Stimulated activated CD4-positive, alpha-beta T cell treated with anti-CD3 and anti-CD28 coated beads, Interleukin-2, amount 100 ng/mL, for 48 hours (primary cell): ENCODE data around the gene OR6C6.
"Not testable (repeated sequence)": the region's sequence is repeated elsewhere in the genome, so short reads cannot be mapped to it uniquely, and the experiment has no call there.

Experiments used
- DNase-seq, 2 donors: peaks; one replicate each; pipeline ENCODE4 v3.0.0-alpha.2; 2020

Gene OR6C6

GRCh38 chr12:55296469-55296868, at the start of gene OR6C6:
Gene OR6C6, minus strand, starts transcription at chr12:55296569. Its CDS starts 1,337 bp downstream, at chr12:55295232.
- DNase-seq = no peak

- no peak for DNase-seq
Observed at GRCh38 chr12:55336002-55336401, 39.6 kb upstream of the OR6C6 start.

- DNase-seq = no peak
Observed at GRCh38 chr12:55330446-55330845, 34.1 kb upstream of the OR6C6 start, which contains the start of gene OR6C3. Gene OR6C3, plus strand, starts transcription at chr12:55330746. Its CDS starts 955 bp downstream, at chr12:55331701.

GRCh38 chr12:55325801-55326200, 29.4 kb upstream of the OR6C6 start:
- DNase-seq = not testable (repeated sequence)

GRCh38 chr12:55320201-55320600, 23.8 kb upstream of the OR6C6 start:
- no peak for DNase-seq

- no peak for DNase-seq
Observed at GRCh38 chr12:55314043-55314442, 17.7 kb upstream of the OR6C6 start, which contains the start of gene OR6C1. Gene OR6C1, plus strand, starts transcription at chr12:55314343. Its CDS starts 6,257 bp downstream, at chr12:55320600.

GRCh38 chr12:55289999-55290398, 6.4 kb downstream of the OR6C6 start:
- no peak for DNase-seq

- DNase-seq = no peak
Observed at GRCh38 chr12:55280991-55281390, 15.4 kb downstream of the OR6C6 start.

GRCh38 chr12:55258303-55258702, 38.1 kb downstream of the OR6C6 start:
- no peak for DNase-seq

GRCh38 chr12:55256831-55257230, 39.5 kb downstream of the OR6C6 start:
- DNase-seq = no peak

- no peak for DNase-seq
Observed at GRCh38 chr12:55253281-55253680, 43.1 kb downstream of the OR6C6 start.

- DNase-seq = no peak
Observed at GRCh38 chr12:55250944-55251343, 45.4 kb downstream of the OR6C6 start.

- DNase-seq = no peak
Observed at GRCh38 chr12:55246159-55246558, 50.2 kb downstream of the OR6C6 start.

- no peak for DNase-seq
Observed at GRCh38 chr12:55244309-55244708, 52.1 kb downstream of the OR6C6 start, which contains the start of gene OR6C74. Gene OR6C74, plus strand, starts transcription at chr12:55244609. Its CDS starts 2,679 bp downstream, at chr12:55247288.
